Putamen (tissue), 1 donor: Measurements from ENCODE around the gene PSMF1.

Experiments used
- DNase-seq: peaks from one replicate; pipeline ENCODE4 v3.0.0-alpha.2; 2016; ENCODE audit warnings: low spot score

The PSMF1 gene

GRCh38 chr20:1164871-1165270 lies 46.5 kb downstream of the PSMF1 start:
- no peak for DNase-seq

- no peak for DNase-seq
Observed at GRCh38 chr20:1165521-1165920, 47.1 kb downstream of the PSMF1 start.

- DNase-seq, result no peak
Observed at GRCh38 chr20:1165941-1166340, 47.5 kb downstream of the PSMF1 start.

GRCh38 chr20:1166948-1167720 lies 48.7 kb downstream of the PSMF1 start:
- no peak for DNase-seq

GRCh38 chr20:1169224-1169623 lies 50.8 kb downstream of the PSMF1 start:
- no peak for DNase-seq

GRCh38 chr20:1171461-1172093 lies 53.2 kb downstream of the PSMF1 start:
- no peak for DNase-seq

GRCh38 chr20:1173698-1174097 lies 55.3 kb downstream of the PSMF1 start:
- DNase-seq, result no peak

GRCh38 chr20:1174787-1175186 lies 56.4 kb downstream of the PSMF1 start:
- DNase-seq, result no peak

GRCh38 chr20:1177680-1178079 lies 59.3 kb downstream of the PSMF1 start:
- DNase-seq, result no peak

- DNase-seq, result no peak
Observed at GRCh38 chr20:1178103-1178502, 59.7 kb downstream of the PSMF1 start.

GRCh38 chr20:1178623-1179022 lies 60.2 kb downstream of the PSMF1 start:
- no peak for DNase-seq

- DNase-seq, result no peak
Observed at GRCh38 chr20:1180949-1181348, 62.5 kb downstream of the PSMF1 start.

GRCh38 chr20:1182106-1182505 lies 63.7 kb downstream of the PSMF1 start:
- DNase-seq, result no peak

GRCh38 chr20:1183153-1183552 lies 64.8 kb downstream of the PSMF1 start:
- no peak for DNase-seq

GRCh38 chr20:1184260-1184637 lies 65.8 kb downstream of the PSMF1 start:
- no peak for DNase-seq

GRCh38 chr20:1184638-1185315 lies 66.4 kb downstream of the PSMF1 start, which contains the start of gene TMEM74B:
TSS of gene TMEM74B (minus strand) at chr20:1184981. CDS start at chr20:1183801, 1,180 bp downstream.
- no peak for DNase-seq

GRCh38 chr20:1185316-1185741 lies 66.9 kb downstream of the PSMF1 start:
- DNase-seq, result no peak

- no peak for DNase-seq
Observed at GRCh38 chr20:1185790-1186334, 67.5 kb downstream of the PSMF1 start.

- DNase-seq, result no peak
Observed at GRCh38 chr20:1186367-1186991, 68.1 kb downstream of the PSMF1 start.

- DNase-seq, result no peak
Observed at GRCh38 chr20:1187605-1188171, 69.3 kb downstream of the PSMF1 start.

- DNase-seq, result no peak
Observed at GRCh38 chr20:1188347-1188746, 69.9 kb downstream of the PSMF1 start.

- DNase-seq, result no peak
Observed at GRCh38 chr20:1189827-1190226, 71.4 kb downstream of the PSMF1 start.
